Measurements from ENCODE around the gene TSPAN3. TPM values are rescaled to one million over a fixed set of nuclear protein-coding genes. Genes with fewer than 3 reads are reported as not detected.
A peak's percentile ranks its signal among the peaks of the same experiment; 100 is the strongest.

The TSPAN3 gene
- total RNA-seq, 2 experiments from 2014 or later, result 14.7 to 15.5 TPM

DNA sequence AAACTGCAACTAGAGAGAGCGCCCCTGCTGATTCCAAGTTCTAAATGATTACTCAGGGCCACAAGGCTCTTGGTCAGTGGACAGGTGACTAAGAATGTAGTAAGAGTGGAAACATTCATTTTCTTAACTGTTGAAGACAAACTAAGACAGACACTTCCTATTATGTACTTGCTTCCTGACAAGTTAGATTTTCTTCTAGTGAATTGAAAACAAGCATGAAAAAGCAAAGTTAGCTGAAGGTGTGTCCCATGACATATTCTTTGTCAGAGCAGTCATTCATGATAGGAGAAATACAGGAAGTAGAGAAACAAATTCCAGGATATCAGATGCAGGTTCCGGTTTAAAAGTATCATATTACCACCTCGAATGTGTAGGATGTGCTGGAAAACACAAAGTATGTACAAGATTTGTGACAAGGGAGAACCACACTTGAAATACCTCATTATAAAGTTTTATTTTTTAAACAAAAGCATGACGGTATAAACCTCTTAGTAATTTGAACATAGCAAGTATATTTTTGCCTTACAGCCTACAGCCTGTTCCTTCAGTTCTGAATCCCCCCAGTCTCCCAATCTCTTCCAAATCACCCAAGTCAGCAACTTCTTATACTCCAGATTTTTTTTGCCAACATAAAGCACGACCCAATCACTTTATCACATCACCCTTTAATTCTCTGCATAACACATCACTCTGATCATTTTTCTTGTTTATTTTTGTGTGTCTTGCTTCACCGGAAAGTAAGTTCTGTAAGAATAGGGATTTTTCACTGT, 6.2 kb downstream of the TSPAN3 start:
- no peaks in the 10 kb centered on the region for H3K9me3 ChIP-seq (ENCODE audit: control insufficient read depth in 1 of 2, insufficient read depth in 1 of 2, low read length in 2 of 2)
- peaks cover 2% of the 10 kb centered on the region for H3K4me1 ChIP-seq (ENCODE audit: insufficient read depth, low read length)
- peaks cover 1% of the 10 kb centered on the region for H3K36me3 Mint-ChIP-seq (ENCODE audit: low read depth)
- intact Hi-C loops (cut with DNase I, micrococcal nuclease), result no loop called here
- no peak overlapping the region for H3K27ac ChIP-seq (ENCODE audit: low read depth in 1 of 2, low read length in 2 of 2)
- no peak overlapping the region for H3K4me3 Mint-ChIP-seq
- ChIA-PET POLR2A (no interaction called here), CTCF (no interaction called here)
- DNase-seq (peak in 2 of 14 experiments; percentile 29 to 43), ATAC-seq (ENCODE audit: poor library complexity) (no peak)
- H3K27me3 ChIP-seq (ENCODE audit: control insufficient read depth in 1 of 2, insufficient read depth in 2 of 2, low read length in 2 of 2), result no peaks in the 10 kb centered on the region
- no peaks in the 10 kb centered on the region for H3K9me3 Mint-ChIP-seq
- no peak overlapping the region for H3K4me3 ChIP-seq (ENCODE audit: low read length)
- H3K27me3 Mint-ChIP-seq, result no peaks in the 10 kb centered on the region
- no peak overlapping the region for H3K27ac Mint-ChIP-seq
- H3K36me3 ChIP-seq (ENCODE audit: insufficient read depth, low read length), result no peaks in the 10 kb centered on the region
- TF ChIP-seq, protein P1, sequence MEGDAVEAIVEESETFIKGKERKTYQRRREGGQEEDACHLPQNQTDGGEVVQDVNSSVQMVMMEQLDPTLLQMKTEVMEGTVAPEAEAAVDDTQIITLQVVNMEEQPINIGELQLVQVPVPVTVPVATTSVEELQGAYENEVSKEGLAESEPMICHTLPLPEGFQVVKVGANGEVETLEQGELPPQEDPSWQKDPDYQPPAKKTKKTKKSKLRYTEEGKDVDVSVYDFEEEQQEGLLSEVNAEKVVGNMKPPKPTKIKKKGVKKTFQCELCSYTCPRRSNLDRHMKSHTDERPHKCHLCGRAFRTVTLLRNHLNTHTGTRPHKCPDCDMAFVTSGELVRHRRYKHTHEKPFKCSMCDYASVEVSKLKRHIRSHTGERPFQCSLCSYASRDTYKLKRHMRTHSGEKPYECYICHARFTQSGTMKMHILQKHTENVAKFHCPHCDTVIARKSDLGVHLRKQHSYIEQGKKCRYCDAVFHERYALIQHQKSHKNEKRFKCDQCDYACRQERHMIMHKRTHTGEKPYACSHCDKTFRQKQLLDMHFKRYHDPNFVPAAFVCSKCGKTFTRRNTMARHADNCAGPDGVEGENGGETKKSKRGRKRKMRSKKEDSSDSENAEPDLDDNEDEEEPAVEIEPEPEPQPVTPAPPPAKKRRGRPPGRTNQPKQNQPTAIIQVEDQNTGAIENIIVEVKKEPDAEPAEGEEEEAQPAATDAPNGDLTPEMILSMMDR (IDR thresholded peaks at IDR 0.05), result no peak
- H3K4me1 Mint-ChIP-seq (ENCODE audit: low read depth), result peaks cover 30% of the 10 kb centered on the region

DNA sequence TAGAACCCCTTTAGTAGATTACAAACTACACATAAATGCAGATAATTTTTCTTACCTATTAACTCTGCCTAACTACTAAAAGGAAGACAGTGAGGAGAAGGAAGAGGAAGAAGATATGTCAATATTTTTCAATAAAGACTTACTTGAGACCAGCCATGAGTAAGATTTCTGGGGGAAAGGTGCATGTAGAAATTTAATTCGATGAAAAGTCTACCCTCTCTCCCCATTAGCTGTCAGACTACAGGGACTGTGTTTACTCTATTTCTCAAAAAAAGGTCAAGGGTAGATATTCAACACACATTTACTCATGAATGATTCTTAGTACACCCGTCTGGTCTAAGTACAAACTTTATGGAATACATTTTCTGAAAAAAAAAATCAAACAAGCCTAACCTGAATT, 6.8 kb downstream of the TSPAN3 start:
- Histone ChIP-seq H3K36me3 (ENCODE audit: insufficient read depth, low read length) (no peaks in the 10 kb centered on the region), H3K27me3 (ENCODE audit: control insufficient read depth in 1 of 2, insufficient read depth in 2 of 2, low read length in 2 of 2) (no peaks in the 10 kb centered on the region), H3K27ac (ENCODE audit: low read depth in 1 of 2, low read length in 2 of 2) (no peak overlapping the region), H3K4me3 (ENCODE audit: low read length) (no peak overlapping the region), H3K9me3 (ENCODE audit: control insufficient read depth in 1 of 2, insufficient read depth in 1 of 2, low read length in 2 of 2) (no peaks in the 10 kb centered on the region), H3K4me1 (ENCODE audit: insufficient read depth, low read length) (no peaks in the 10 kb centered on the region)
- Mint-ChIP-seq H3K9me3 (no peaks in the 10 kb centered on the region), H3K36me3 (ENCODE audit: low read depth) (no peaks in the 10 kb centered on the region), H3K27ac (no peak overlapping the region), H3K27me3 (no peaks in the 10 kb centered on the region), H3K4me3 (no peak overlapping the region), H3K4me1 (ENCODE audit: low read depth) (peaks cover 29% of the 10 kb centered on the region)
- DNase-seq (no peak), ATAC-seq (ENCODE audit: poor library complexity) (no peak)
- intact Hi-C loops (cut with DNase I, micrococcal nuclease), result no loop called here
- ChIA-PET POLR2A (no interaction called here), CTCF (no interaction called here)
- TF ChIP-seq, protein P1 (IDR thresholded peaks at IDR 0.05), result no peak

DNA sequence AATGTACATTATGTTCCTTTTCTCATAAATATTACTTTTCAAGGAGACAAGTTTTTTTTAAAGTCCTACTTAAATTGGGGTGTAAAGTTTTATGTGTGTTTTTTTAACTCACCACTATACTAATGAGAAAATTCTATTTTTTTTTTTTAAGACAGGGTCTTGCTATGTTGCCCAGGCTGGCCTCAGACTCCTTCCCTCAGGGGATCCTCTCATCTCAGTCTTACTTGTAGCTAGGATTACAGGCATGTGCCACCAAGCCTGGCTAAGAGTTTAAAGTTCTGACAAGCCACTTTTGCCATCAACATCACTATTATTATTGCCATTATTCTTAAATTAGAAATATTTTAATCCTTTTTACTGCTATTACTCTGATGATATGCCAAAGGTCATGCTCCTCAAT, 7.7 kb downstream of the TSPAN3 start:
- CTCF ChIA-PET, result no interaction called here
- DNase-seq (no peak), ATAC-seq (ENCODE audit: poor library complexity) (no peak)
- Histone ChIP-seq H3K4me1 (ENCODE audit: insufficient read depth, low read length) (no peaks in the 10 kb centered on the region), H3K27ac (ENCODE audit: low read depth in 1 of 2, low read length in 2 of 2) (no peak overlapping the region), H3K36me3 (ENCODE audit: insufficient read depth, low read length) (no peaks in the 10 kb centered on the region), H3K27me3 (ENCODE audit: control insufficient read depth in 1 of 2, insufficient read depth in 2 of 2, low read length in 2 of 2) (no peaks in the 10 kb centered on the region), H3K9me3 (ENCODE audit: control insufficient read depth in 1 of 2, insufficient read depth in 1 of 2, low read length in 2 of 2) (no peaks in the 10 kb centered on the region), H3K4me3 (ENCODE audit: low read length) (no peak overlapping the region)
- H3K4me3 Mint-ChIP-seq, result no peak overlapping the region
- POLR2A ChIA-PET, result no interaction called here
- TF ChIP-seq, protein P1 (IDR thresholded peaks at IDR 0.05), result no peak
- H3K27me3 Mint-ChIP-seq, result no peaks in the 10 kb centered on the region
- no peak overlapping the region for H3K27ac Mint-ChIP-seq
- H3K4me1 Mint-ChIP-seq (ENCODE audit: low read depth), result peaks cover 26% of the 10 kb centered on the region
- intact Hi-C loops (cut with DNase I, micrococcal nuclease), result no loop called here
- no peaks in the 10 kb centered on the region for H3K9me3 Mint-ChIP-seq
- H3K36me3 Mint-ChIP-seq (ENCODE audit: low read depth), result no peaks in the 10 kb centered on the region
